Right lobe of liver (tissue), 6 donors: ENCODE measurements around the gene SPAG16. TPM values are rescaled to one million over a fixed set of nuclear protein-coding genes. Genes with fewer than 3 reads are reported as not detected.

Source experiments
- ATAC-seq, 4 donors: fragments of 200-7000 bp; cut with Tn5 transposase; one replicate each; pipeline ENCODE4 v1.9.1; 2020; ENCODE audit warnings: mild to moderate bottlenecking in 4 of 4, moderate library complexity in 4 of 4
- DNase-seq, 3 donors: peaks; one replicate each; pipeline ENCODE4 v3.0.0-alpha.2; 2020
- H3K27ac ChIP-seq, 3 donors: fragments of 200-600 bp; one replicate each; pipeline ENCODE4 v1.8.0; 2022
- H3K27me3 ChIP-seq, 2 donors: fragments of 200-600 bp; one replicate each; pipeline ENCODE4 v1.8.0; 2022
- H3K36me3 ChIP-seq, 4 donors: fragments of 200-600 bp; sonication (generic) in 1 of 4; one replicate each; pipeline versions ENCODE4 v1.5.1 to v1.8.0; 2017 to 2022; ENCODE audit warnings: control low read depth in 1 of 4
- H3K4me1 ChIP-seq, 4 donors: fragments of 200-600 bp; sonication (generic) in 1 of 4; one replicate each; pipeline versions ENCODE4 v1.5.1 to v1.8.0; 2017 to 2022; ENCODE audit warnings: control low read depth in 1 of 4
- H3K4me3 ChIP-seq, 3 donors: fragments of 200-600 bp; one replicate each; pipeline ENCODE4 v1.8.0; 2022
- H3K9me3 ChIP-seq, 4 donors: fragments of 200-600 bp; sonication (generic) in 1 of 4; one replicate each; pipeline versions ENCODE4 v1.5.1 to v1.8.0; 2017 to 2022; ENCODE audit warnings: control low read depth in 1 of 4
- CTCF ChIP-seq, 4 donors: fragments of 200-600 bp in 3 of 4; fragments of 450-650 bp in 1 of 4; IDR thresholded peaks; one replicate each; pipeline versions ENCODE4 v1.5.1 to v1.8.0; 2016 to 2022; ENCODE audit warnings: antibody characterized with exemption in 4 of 4, mild to moderate bottlenecking in 2 of 4
- POLR2A ChIP-seq: fragments of 450-650 bp; IDR thresholded peaks from one replicate; pipeline ENCODE4 v1.6.1; 2017; ENCODE audit warnings: antibody characterized with exemption, mild to moderate bottlenecking
- WGBS: methylation state at CpG from one replicate; pipeline ENCODE4 v1.1.6; 2018; ENCODE audit warnings: low coverage, low lambda C conversion rate; ENCODE audit not compliant: insufficient coverage; ENCODE audit errors: missing lambda C conversion rate; 5-methylcytosine and 5-hydroxymethylcytosine counted together
- intact Hi-C, 2 donors: fragments of 100-400 bp; cut with DNase I; formaldehyde crosslinking; loops; one replicate each; pipeline versions ENCODE4 v1.11.2 to v1.14.1; 2022
- total RNA-seq, 6 experiments: library from RNA; depleted of rRNA in 2 of 6; stranded (reverse); fragments of >200 nt in 2 of 6; fragmentation: NEBNext Ultra II Directional in 3 of 6; extraction: Animal tissue kit (Norgen Biotek cat#: 25700) in 3 of 6; gene quantifications; one replicate each; pipeline versions ENCODE4 v1.1.0 to v1.2.4, GENCODE V29; 2016 to 2023
- donor health status: DM: no; HTN: yes; CAD: no.
- donor health status: DM: no; HTN: no; CAD: no.
- donor health status: DM: no; HTN: no; CAD: no.
- donor health status: DM: no; HTN: yes; CAD: no.
- donor health status: DM: no; HTN: yes; CAD: no.

Gene SPAG16
- total RNA-seq, 6 experiments from 2014 or later, result 7.2 to 15.3 (median 9.0) TPM

DNA sequence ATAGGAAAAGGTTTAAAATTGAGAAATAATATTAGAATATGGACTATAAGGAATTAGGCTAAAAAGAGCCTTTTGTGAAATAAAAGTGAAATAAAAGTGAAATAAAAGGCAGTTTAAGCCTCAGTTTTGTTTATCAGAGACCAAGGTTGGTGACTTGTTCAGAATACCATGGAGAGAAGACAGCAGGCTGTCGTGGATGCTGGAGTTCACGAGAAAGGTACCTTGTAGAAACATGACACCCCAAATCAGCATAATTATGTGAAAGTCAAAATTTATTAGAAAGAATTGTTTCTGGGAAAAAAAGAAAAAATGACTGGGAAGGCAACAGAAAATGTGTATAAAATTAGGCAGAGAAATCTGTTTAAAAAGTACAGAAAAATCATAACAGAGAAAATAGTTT is 46.5 kb upstream of the SPAG16 start:
- Histone ChIP-seq H3K27me3 (no peaks in the 10 kb centered on the region), H3K4me3 (no peak overlapping the region), H3K4me1 (peaks cover 0 to 14% (median 3%) of the 10 kb centered on the region in 4 donors), H3K9me3 (no peaks in the 10 kb centered on the region), H3K27ac (peak overlapping the region in 1 of 3 donors; percentile 11), H3K36me3 (no peaks in the 10 kb centered on the region)
- WGBS, result 48% methylated on average over 2 of the region's 2 CpGs
- no peak for TF ChIP-seq CTCF (IDR thresholded peaks at IDR 0.05)
- TF ChIP-seq POLR2A, result no peak
- intact Hi-C loops, result no loop called here
- no peak for DNase-seq
- ATAC-seq, result no peak

GRCh38 chr2:213238753-213239495 is 45.3 kb upstream of the SPAG16 start:
- Histone ChIP-seq H3K4me1 (peaks cover 0 to 14% (median 3%) of the 10 kb centered on the region in 4 donors), H3K9me3 (no peaks in the 10 kb centered on the region), H3K27ac (peak overlapping the region in 2 of 3 donors; percentile 11 to 57), H3K27me3 (no peaks in the 10 kb centered on the region), H3K4me3 (no peak overlapping the region), H3K36me3 (no peaks in the 10 kb centered on the region)
- ATAC-seq, result peak; percentile 77 to 91 (median 85)
- intact Hi-C loops, result no loop called here
- 18% methylated on average over 3 of the region's 3 CpGs for WGBS
- no peak for TF ChIP-seq CTCF (IDR thresholded peaks at IDR 0.05)
- TF ChIP-seq POLR2A, result no peak
- peak in 1 of 3 donors; percentile 55 for DNase-seq

- Histone ChIP-seq H3K27ac (no peak overlapping the region), H3K36me3 (no peaks in the 10 kb centered on the region)
- 94% methylated on average over 6 of the region's 6 CpGs for WGBS
Observed at GRCh38 chr2:213241817-213242216, 42.4 kb upstream of the SPAG16 start.

GRCh38 chr2:213242653-213243052 is 41.6 kb upstream of the SPAG16 start:
- DNase-seq, result no peak
- H3K36me3 ChIP-seq, result no peaks in the 10 kb centered on the region
- no peaks in the 10 kb centered on the region for H3K9me3 ChIP-seq
- no peaks in the 10 kb centered on the region for H3K27me3 ChIP-seq
- no peak for TF ChIP-seq CTCF (IDR thresholded peaks at IDR 0.05)
- TF ChIP-seq POLR2A, result no peak
- intact Hi-C loops, result no loop called here
- no peak overlapping the region for H3K27ac ChIP-seq
- no peak overlapping the region for H3K4me3 ChIP-seq
- WGBS, result 67% methylated on average over 1 of the region's 1 CpG
- peaks cover 0 to 14% (median 3%) of the 10 kb centered on the region in 4 donors for H3K4me1 ChIP-seq
- no peak for ATAC-seq

More at GRCh38 chr2:213241817-213242216, 42.4 kb upstream of the SPAG16 start:
- DNase-seq (no peak), ATAC-seq (no peak)
- H3K9me3 ChIP-seq, result no peaks in the 10 kb centered on the region
- no peaks in the 10 kb centered on the region for H3K27me3 ChIP-seq
- no peak for TF ChIP-seq POLR2A
- TF ChIP-seq CTCF (IDR thresholded peaks at IDR 0.05), result no peak
- H3K4me3 ChIP-seq, result no peak overlapping the region
- H3K4me1 ChIP-seq, result peaks cover 0 to 14% (median 3%) of the 10 kb centered on the region in 4 donors
- intact Hi-C loops, result no loop called here
